Thyroid gland (tissue), 4 donors: ENCODE data around the gene AGMO. TPM values are rescaled to one million over a fixed set of nuclear protein-coding genes. Genes with fewer than 3 reads are reported as not detected.
"Not testable (repeated sequence)": the region's sequence is repeated elsewhere in the genome, so short reads cannot be mapped to it uniquely, and the experiment has no call there.

ENCODE experiments used
- DNase-seq, 2 donors: peaks; one replicate each; pipeline ENCODE4 v3.0.0-alpha.2; 2019
- H3K27ac ChIP-seq, 3 donors: fragments of 200-600 bp; sonication (generic); 1 replicate in 2 of 3; 2 replicates in 1 of 3; pipeline ENCODE4 v1.5.1; 2016 to 2019; ENCODE audit warnings: mild to moderate bottlenecking in 1 of 3, moderate library complexity in 1 of 3
- H3K27me3 ChIP-seq: fragments of 200-600 bp; sonication (generic); one replicate; pipeline ENCODE4 v1.5.1; 2019
- H3K36me3 ChIP-seq, 2 donors: fragments of 200-600 bp; sonication (generic); one replicate each; pipeline ENCODE4 v1.5.1; 2016 to 2019
- H3K4me1 ChIP-seq, 2 donors: fragments of 200-600 bp; sonication (generic); one replicate each; pipeline ENCODE4 v1.5.1; 2017 to 2019
- H3K4me3 ChIP-seq, 3 donors: fragments of 200-600 bp; sonication (generic); replicated peaks in 1 of 3; 1 replicate in 2 of 3; 2 replicates in 1 of 3; pipeline ENCODE4 v1.5.1; 2016; ENCODE audit warnings: mild to moderate bottlenecking in 1 of 3
- H3K9me3 ChIP-seq: fragments of 200-600 bp; sonication (generic); one replicate; pipeline ENCODE4 v1.5.1; 2017
- CTCF ChIP-seq, 6 experiments: fragments of 200-600 bp in 3 of 6; fragments of 450-650 bp in 3 of 6; sonication (generic) in 3 of 6; IDR thresholded peaks; one replicate each; pipeline ENCODE4 v1.5.1; 2016 to 2019; ENCODE audit warnings: antibody characterized with exemption in 6 of 6, mild to moderate bottlenecking in 2 of 6, inconsistent platforms in 1 of 6, moderate library complexity in 1 of 6
- POLR2A ChIP-seq, 2 donors: fragments of 450-650 bp; IDR thresholded peaks; one replicate each; pipeline ENCODE4 v1.6.1; 2017; ENCODE audit warnings: antibody characterized with exemption in 2 of 2, mild to moderate bottlenecking in 2 of 2, moderate library complexity in 1 of 2
- WGBS, 2 donors: methylation state at CpG; one replicate each; pipeline ENCODE4 v1.1.5; 2017; 5-methylcytosine and 5-hydroxymethylcytosine counted together
- intact Hi-C: fragments of 100-400 bp; cut with DNase I; formaldehyde crosslinking; loops from one replicate; pipeline ENCODE4 v1.15.1; 2023
- total RNA-seq, 4 donors: library from RNA; depleted of rRNA; stranded (reverse); fragments of >200 nt; gene quantifications; one replicate each; pipeline ENCODE4 v1.2.3, GENCODE V29; 2016

The AGMO gene
- total RNA-seq, 4 donors from 2014 or later = 0.83 to 2.0 (median 1.8) TPM

- Histone ChIP-seq H3K27ac (no peak overlapping the region), H3K4me1 (no peaks in the 10 kb centered on the region), H3K4me3 (no peak overlapping the region), H3K27me3 (no peaks in the 10 kb centered on the region), H3K9me3 (no peaks in the 10 kb centered on the region), H3K36me3 (no peaks in the 10 kb centered on the region)
- 80 to 100% methylated on average over 1 of the region's 1 CpG for WGBS, 2 donors
- intact Hi-C loops = no loop called here
- DNase-seq = no peak
- TF ChIP-seq POLR2A (IDR thresholded peaks at IDR 0.05) = no peak
- TF ChIP-seq CTCF (IDR thresholded peaks at IDR 0.05) = no peak
Measured at GRCh38 chr7:15554081-15554480, 7.7 kb downstream of the AGMO start.

GRCh38 chr7:15547320-15547719, 14.5 kb downstream of the AGMO start:
- WGBS, 2 donors = 93 to 94% methylated on average over 26 to 27 of the region's 29 CpGs
- H3K27ac ChIP-seq, H3K27me3 ChIP-seq, H3K36me3 ChIP-seq, intact Hi-C loops, H3K9me3 ChIP-seq, H3K4me1 ChIP-seq, H3K4me3 ChIP-seq, DNase-seq: not testable (repeated sequence)

- H3K9me3 ChIP-seq = no peaks in the 10 kb centered on the region
- intact Hi-C loops = no loop called here
- no peak overlapping the region for H3K27ac ChIP-seq
- 82 to 98% methylated on average over 2 of the region's 2 CpGs for WGBS, 2 donors
- no peaks in the 10 kb centered on the region for H3K27me3 ChIP-seq
- H3K4me1 ChIP-seq = no peaks in the 10 kb centered on the region
- H3K36me3 ChIP-seq = no peaks in the 10 kb centered on the region
- TF ChIP-seq POLR2A (IDR thresholded peaks at IDR 0.05) = no peak
- no peak for TF ChIP-seq CTCF (IDR thresholded peaks at IDR 0.05)
- no peak overlapping the region for H3K4me3 ChIP-seq
- no peak for DNase-seq
Measured at GRCh38 chr7:15546272-15546792, 15.5 kb downstream of the AGMO start.

GRCh38 chr7:15544050-15544449, 17.8 kb downstream of the AGMO start:
- Histone ChIP-seq H3K36me3 (no peaks in the 10 kb centered on the region), H3K27me3 (no peaks in the 10 kb centered on the region), H3K27ac (no peak overlapping the region), H3K4me3 (no peak overlapping the region), H3K9me3 (no peaks in the 10 kb centered on the region), H3K4me1 (no peaks in the 10 kb centered on the region)
- WGBS, 2 donors = 90 to 96% methylated on average over 2 of the region's 2 CpGs
- no peak for TF ChIP-seq CTCF (IDR thresholded peaks at IDR 0.05)
- no peak for TF ChIP-seq POLR2A (IDR thresholded peaks at IDR 0.05)
- no peak for DNase-seq
- intact Hi-C loops = no loop called here

GRCh38 chr7:15543256-15543655, 18.6 kb downstream of the AGMO start:
- intact Hi-C loops = no loop called here
- no peak for DNase-seq
- TF ChIP-seq POLR2A (IDR thresholded peaks at IDR 0.05) (no peak), CTCF (IDR thresholded peaks at IDR 0.05) (no peak)
- Histone ChIP-seq H3K27ac (no peak overlapping the region), H3K4me3 (no peak overlapping the region), H3K4me1 (no peaks in the 10 kb centered on the region), H3K36me3 (no peaks in the 10 kb centered on the region), H3K9me3 (no peaks in the 10 kb centered on the region), H3K27me3 (no peaks in the 10 kb centered on the region)
- 76 to 93% methylated on average over 1 of the region's 1 CpG for WGBS, 2 donors

- no peak for DNase-seq
- TF ChIP-seq POLR2A (IDR thresholded peaks at IDR 0.05) (no peak), CTCF (IDR thresholded peaks at IDR 0.05) (no peak)
- intact Hi-C loops = no loop called here
- no peak overlapping the region for H3K4me3 ChIP-seq
- H3K27ac ChIP-seq = no peak overlapping the region
- no peaks in the 10 kb centered on the region for H3K9me3 ChIP-seq
- H3K36me3 ChIP-seq = no peaks in the 10 kb centered on the region
- H3K4me1 ChIP-seq = no peaks in the 10 kb centered on the region
- no peaks in the 10 kb centered on the region for H3K27me3 ChIP-seq
Measured at GRCh38 chr7:15527648-15528047, 34.2 kb downstream of the AGMO start.
